Mesodermal cell (in vitro differentiated cells): ENCODE results near the gene TMCO2.

Experiments
- H3K27ac ChIP-seq: 2 replicates; pipeline ENCODE4 v1.7.0; 2013; ENCODE audit warnings: mild to moderate bottlenecking, low read depth, low read length, moderate library complexity; ENCODE audit not compliant: severe bottlenecking
- H3K36me3 ChIP-seq: 2 replicates; pipeline ENCODE4 v1.7.1; 2013; ENCODE audit warnings: mild to moderate bottlenecking, low read length, moderate library complexity; ENCODE audit not compliant: control insufficient read depth, insufficient read depth
- H3K4me1 ChIP-seq: one replicate; pipeline ENCODE4 v1.7.1; 2013; ENCODE audit warnings: mild to moderate bottlenecking, low read length; ENCODE audit not compliant: insufficient read depth, control insufficient read depth, poor library complexity, severe bottlenecking
- H3K4me3 ChIP-seq: 2 replicates; pipeline ENCODE4 v1.7.0; 2013; ENCODE audit warnings: low read length, control low read depth, mild to moderate bottlenecking; ENCODE audit not compliant: insufficient read depth, poor library complexity, severe bottlenecking; ENCODE audit errors: extremely low read depth
- H3K9me3 ChIP-seq: 2 replicates; pipeline ENCODE4 v1.7.1; 2013; ENCODE audit warnings: mild to moderate bottlenecking, low read length, moderate library complexity; ENCODE audit not compliant: control insufficient read depth
- WGBS, 2 experiments: methylation state at CpG; one replicate each; pipeline ENCODE4 v1.1.5; 2013; ENCODE audit warnings: missing lambda C conversion rate in 2 of 2; ENCODE audit not compliant: insufficient coverage in 2 of 2; 5-methylcytosine and 5-hydroxymethylcytosine counted together

TMCO2 gene

DNA sequence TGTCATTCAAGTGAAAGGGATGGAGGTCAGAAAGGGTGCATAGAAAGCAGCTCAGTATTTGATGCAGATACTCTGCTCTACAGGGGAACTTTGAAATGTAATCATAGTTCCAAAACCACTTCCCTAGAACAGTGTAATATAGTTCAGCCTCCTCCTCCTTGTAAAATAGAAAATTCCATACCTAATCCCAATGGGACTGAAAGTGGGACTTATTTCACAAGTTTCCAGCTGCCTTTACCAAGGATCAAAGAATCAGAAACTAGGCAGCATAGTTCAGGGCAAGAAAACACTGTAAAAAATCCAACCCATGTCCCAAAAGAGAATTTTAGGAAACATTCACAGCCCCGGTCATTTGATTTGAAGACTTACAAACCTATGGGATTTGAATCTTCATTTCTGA lies 8.1 kb upstream of the TMCO2 start:
- H3K4me1 ChIP-seq, result no peaks in the 10 kb centered on the region
- no peak overlapping the region for H3K4me3 ChIP-seq
- H3K9me3 ChIP-seq, result no peaks in the 10 kb centered on the region
- WGBS, 2 experiments, result no CpG with 5 or more reads among the region's 1 CpG
- H3K36me3 ChIP-seq, result peaks cover 59% of the 10 kb centered on the region
- H3K27ac ChIP-seq, result no peak overlapping the region

DNA sequence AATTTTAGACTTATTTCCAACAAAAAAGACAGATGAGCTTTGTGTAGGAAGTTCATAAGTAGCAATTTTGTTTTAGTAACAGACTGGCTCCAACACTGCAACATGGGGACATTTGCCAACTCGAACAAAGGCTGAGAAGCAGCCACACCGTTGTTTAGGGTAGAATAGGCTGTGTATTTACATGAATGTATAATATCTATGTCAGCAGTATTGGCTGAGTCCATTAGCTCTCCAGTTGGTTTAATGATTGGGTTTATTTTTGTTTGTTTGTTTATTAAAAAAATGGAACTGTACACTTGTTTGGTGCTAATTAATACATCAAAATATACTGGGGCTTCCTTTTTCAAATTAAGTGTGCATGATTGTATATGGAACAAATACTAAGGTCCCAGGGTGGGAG lies 7.3 kb upstream of the TMCO2 start:
- 89 to 94% methylated on average over 1 to 2 of the region's 2 CpGs for WGBS, 2 experiments
- Histone ChIP-seq H3K4me1 (peaks cover 2% of the 10 kb centered on the region), H3K27ac (no peak overlapping the region), H3K36me3 (peaks cover 51% of the 10 kb centered on the region), H3K9me3 (no peaks in the 10 kb centered on the region), H3K4me3 (no peak overlapping the region)

DNA sequence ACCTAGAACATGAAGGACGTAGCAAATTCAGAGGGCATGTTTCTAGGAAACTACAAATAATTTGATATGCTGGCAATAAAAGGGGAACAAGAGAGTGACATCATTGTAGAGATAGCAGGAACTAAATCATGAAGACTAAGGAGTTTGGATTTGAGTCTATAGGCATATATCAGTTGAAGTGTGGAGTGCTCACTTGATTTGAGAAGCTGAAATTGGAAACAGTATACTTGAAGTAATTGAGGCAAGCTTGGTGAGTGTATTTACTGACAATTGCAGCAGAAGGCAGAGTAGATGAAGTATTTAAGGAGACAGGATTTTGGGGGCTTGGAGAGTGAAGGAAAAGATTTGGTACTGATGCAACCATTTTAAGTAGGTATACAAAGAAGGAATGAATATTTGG lies 6.4 kb upstream of the TMCO2 start:
- WGBS, 2 experiments, result 92 to 93% methylated on average over 1 of the region's 1 CpG
- Histone ChIP-seq H3K9me3 (no peaks in the 10 kb centered on the region), H3K4me1 (peaks cover 3% of the 10 kb centered on the region), H3K27ac (no peak overlapping the region), H3K4me3 (no peak overlapping the region), H3K36me3 (peaks cover 42% of the 10 kb centered on the region)

DNA sequence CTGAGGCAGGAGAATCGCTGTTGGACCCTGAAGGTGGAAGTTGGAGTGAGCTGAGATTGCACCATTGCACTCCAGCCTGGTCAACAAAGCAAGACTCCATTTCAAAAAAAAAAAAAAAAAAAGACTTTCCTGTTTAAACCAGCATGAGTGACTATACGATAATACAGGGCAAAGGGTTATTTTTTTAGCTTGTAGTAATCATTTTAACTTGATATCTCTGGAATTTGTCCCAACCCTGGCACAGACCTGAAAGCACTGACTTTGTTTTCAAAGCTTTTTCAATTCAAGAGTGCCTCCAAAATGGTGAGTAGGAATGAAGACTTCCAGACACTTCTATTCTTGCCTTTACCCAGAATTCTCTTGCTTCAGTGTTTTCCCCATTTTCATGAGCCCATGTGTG lies 4.4 kb upstream of the TMCO2 start:
- WGBS, 2 experiments, result 80 to 100% methylated on average over 1 of the region's 2 CpGs
- Histone ChIP-seq H3K36me3 (peaks cover 22% of the 10 kb centered on the region), H3K4me3 (no peak overlapping the region), H3K27ac (no peak overlapping the region), H3K4me1 (peaks cover 3% of the 10 kb centered on the region), H3K9me3 (no peaks in the 10 kb centered on the region)

DNA sequence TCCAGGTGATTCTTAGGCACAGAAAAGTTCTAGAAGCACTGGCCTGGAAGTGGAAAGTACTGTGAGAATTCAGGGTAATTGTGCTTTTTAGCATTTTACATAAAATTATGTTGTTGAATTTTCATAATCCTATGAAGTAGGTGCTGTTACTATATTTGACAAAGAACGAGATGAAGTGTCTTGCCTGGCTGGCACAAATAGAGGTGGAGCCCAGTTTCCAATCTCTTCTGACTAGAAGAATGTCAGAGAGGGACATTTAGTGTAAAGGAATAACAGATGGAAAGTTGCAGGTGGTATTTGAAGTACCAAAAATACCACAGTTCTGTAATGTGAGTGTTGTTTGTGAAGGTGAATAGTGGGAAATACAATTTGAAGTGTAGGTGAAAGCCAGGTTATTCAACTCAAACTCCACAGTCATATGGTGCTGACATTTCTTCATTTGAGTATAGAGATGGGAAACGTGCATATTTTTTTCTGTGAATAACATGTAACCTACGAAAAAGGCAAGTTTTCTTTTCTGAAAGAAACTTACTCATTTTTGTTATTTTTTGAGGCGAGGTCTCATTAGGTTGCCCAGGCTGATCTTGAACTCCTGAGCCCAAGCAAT lies 3.5 kb upstream of the TMCO2 start:
- H3K27ac ChIP-seq, result no peak overlapping the region
- no peak overlapping the region for H3K4me3 ChIP-seq
- H3K9me3 ChIP-seq, result no peaks in the 10 kb centered on the region
- 70 to 94% methylated on average over 2 of the region's 4 CpGs for WGBS, 2 experiments
- peaks cover 3% of the 10 kb centered on the region for H3K4me1 ChIP-seq
- peaks cover 14% of the 10 kb centered on the region for H3K36me3 ChIP-seq

DNA sequence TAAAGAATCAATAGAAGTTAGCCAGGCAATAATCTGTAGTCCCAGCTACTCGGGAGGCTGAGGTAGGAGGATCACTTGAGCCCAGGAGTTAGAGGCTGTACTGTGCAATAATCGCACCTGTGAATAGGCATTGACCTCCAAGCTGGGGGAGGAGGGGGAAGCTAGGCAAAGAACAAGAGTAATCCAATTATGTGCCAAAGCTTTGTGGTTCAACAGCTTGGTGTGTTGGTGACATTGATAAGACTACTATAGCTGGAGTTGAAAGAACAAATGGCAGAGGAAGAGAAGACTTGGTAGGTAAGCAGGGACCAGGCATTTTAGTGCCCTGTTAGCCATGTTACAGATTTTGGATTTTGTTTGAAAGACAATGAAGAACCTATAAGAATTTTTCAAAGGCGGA lies 2.1 kb upstream of the TMCO2 start:
- Histone ChIP-seq H3K4me1 (peaks cover 3% of the 10 kb centered on the region), H3K9me3 (no peaks in the 10 kb centered on the region), H3K4me3 (no peak overlapping the region), H3K27ac (no peak overlapping the region), H3K36me3 (peaks cover 2% of the 10 kb centered on the region)
- WGBS, 2 experiments, result 86 to 88% methylated on average over 3 of the region's 3 CpGs

DNA sequence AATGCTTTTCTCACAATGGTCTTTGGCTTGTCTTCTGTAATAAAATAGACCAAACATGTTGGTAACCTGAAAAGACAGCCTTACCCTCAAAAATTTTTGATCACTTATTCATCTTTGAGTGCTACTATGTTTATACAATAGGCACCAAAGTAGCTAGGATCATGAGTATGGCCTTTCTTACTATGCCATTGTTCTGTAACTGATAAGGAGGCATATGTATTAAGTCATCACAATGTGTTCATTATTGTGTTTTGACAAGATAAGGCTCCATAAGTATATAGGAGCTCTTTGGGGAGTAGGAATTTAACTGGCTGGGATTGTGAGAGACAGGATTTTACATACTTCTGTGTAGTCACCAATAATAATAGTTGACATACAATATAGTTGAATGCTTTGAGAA lies 675 bp downstream of the TMCO2 start:
- Histone ChIP-seq H3K27ac (no peak overlapping the region), H3K4me1 (peaks cover 3% of the 10 kb centered on the region), H3K36me3 (no peaks in the 10 kb centered on the region), H3K9me3 (no peaks in the 10 kb centered on the region), H3K4me3 (no peak overlapping the region)

DNA sequence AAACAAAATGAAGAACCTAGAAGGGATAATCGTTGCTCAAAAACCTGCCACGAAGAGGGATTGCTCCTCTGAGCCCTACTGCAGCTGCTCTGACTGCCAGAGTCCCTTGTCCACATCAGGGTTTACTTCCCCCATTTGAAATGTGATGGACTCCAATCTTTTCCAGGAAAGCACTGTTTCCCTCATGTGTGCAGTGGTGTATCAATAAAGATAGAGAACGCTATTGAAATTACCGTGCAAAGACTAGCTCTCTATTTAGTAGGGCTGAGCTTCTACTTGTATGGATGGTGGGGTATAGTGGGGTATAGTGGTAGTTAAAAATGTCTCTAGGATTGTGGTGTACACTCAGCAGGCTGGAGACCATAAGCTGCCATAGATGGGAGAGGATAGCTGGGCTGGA lies 3.7 kb downstream of the TMCO2 start:
- Histone ChIP-seq H3K27ac (no peak overlapping the region), H3K4me3 (no peak overlapping the region), H3K9me3 (no peaks in the 10 kb centered on the region), H3K36me3 (no peaks in the 10 kb centered on the region), H3K4me1 (no peaks in the 10 kb centered on the region)
- 83 to 86% methylated on average over 4 of the region's 4 CpGs for WGBS, 2 experiments

DNA sequence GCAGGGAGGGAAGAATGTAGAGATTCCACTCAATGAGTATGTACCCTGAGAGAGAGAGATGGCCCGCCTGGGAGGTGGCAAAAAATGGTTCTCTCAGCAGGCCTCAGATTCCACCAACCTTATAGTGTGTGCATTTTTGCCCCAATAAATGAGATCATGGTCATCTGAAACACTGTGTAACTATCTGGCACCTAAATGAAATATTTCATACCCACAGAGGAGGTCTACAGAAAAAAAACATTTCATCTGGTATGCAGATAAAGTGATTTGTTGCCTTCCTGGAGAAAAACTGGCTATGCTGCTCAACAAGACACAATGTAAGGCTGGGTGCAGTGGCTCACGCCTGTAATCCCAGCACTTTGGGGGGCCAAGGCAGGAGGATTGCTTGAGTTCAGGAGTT lies 4.9 kb downstream of the TMCO2 start:
- no peak overlapping the region for H3K4me3 ChIP-seq
- H3K9me3 ChIP-seq, result no peaks in the 10 kb centered on the region
- no peak overlapping the region for H3K27ac ChIP-seq
- WGBS, 2 experiments, result 60 to 80% methylated on average over 1 of the region's 2 CpGs
- no peaks in the 10 kb centered on the region for H3K36me3 ChIP-seq
- no peaks in the 10 kb centered on the region for H3K4me1 ChIP-seq

DNA sequence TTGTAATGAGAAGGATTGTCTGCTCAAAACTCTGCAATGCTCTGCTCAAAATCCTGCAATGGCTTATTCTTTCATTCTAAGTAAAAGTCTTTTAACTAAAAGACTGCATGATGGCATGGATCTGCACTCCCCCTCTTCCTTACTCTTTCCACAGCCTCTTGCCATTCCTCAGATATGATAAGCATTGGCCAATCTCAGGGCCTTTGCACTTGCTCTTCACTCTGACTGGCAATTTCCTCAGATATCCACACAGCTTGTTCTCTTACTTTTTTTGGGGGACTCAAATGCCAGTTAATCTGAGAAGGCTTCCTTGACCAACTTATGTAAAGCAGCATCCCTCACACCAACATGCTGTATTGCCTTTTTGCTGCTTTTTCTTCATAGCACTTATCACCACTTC lies 7.5 kb downstream of the TMCO2 start:
- H3K4me3 ChIP-seq, result no peak overlapping the region
- H3K9me3 ChIP-seq, result no peaks in the 10 kb centered on the region
- H3K36me3 ChIP-seq, result peaks cover 10% of the 10 kb centered on the region
- no peaks in the 10 kb centered on the region for H3K4me1 ChIP-seq
- H3K27ac ChIP-seq, result no peak overlapping the region

DNA sequence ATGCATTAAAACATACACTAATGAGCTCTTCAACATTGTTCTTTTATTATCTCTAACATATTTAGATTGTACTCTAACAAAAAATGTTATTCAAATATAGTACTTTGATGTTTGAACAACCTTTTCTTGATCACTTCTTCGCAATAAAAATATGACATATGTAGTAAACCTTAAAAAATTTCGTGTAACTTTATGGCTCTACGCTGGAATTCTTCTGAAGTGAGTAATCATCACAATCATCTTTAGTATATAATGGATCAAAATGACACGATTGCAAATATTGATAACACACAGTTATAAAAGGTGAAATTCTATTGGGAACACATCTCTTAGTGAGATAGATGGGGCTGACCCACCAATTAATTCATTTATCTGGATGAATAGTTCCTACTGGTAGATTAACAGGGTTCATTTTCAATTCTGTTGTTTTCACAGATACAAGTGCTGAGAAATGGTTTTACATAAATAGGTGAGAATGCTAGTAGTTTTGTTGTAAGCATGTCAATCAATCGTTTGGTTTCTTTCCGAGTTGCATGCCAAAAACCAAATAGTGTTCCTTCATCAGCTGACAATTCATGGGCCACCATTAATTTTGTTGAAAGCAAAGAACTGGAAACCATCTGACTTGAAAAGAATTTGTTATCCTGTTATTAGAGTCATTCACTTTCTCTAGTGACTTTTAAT lies 8.8 kb downstream of the TMCO2 start:
- 60% methylated on average over 1 of the region's 6 CpGs; no CpG with 5 or more reads in 1 of the 2 experiments for WGBS, 2 experiments
- Histone ChIP-seq H3K27ac (no peak overlapping the region), H3K9me3 (no peaks in the 10 kb centered on the region), H3K4me3 (peak overlapping the region; percentile 95), H3K36me3 (peaks cover 24% of the 10 kb centered on the region), H3K4me1 (no peaks in the 10 kb centered on the region)
